CD4-positive, alpha-beta memory T cell (primary cell): ENCODE data around the gene TEX10. TPM values are rescaled to one million over a fixed set of nuclear protein-coding genes. Genes with fewer than 3 reads are reported as not detected.

Experiments used
- CTCF ChIA-PET: fragments of 350-600 bp; sonication (Branson Sonifier 250); formaldehyde crosslinking; loops from one replicate; lab custom pipeline; 2021; ENCODE audit warnings: inconsistent platforms; ENCODE audit not compliant: partially characterized antibody; lab: Charles Lee
- POLR2A ChIA-PET: fragments of 350-600 bp; sonication (Branson Sonifier 250); formaldehyde crosslinking; loops from one replicate; lab custom pipeline; 2021; ENCODE audit not compliant: partially characterized antibody; lab: Charles Lee
- DNase-seq, 5 donors: peaks; one replicate each; pipeline versions ENCODE4 v3.0.0 to v3.0.0-alpha.2; 2020 to 2022; ENCODE audit warnings: mixed read lengths in 1 of 5
- H3K27ac ChIP-seq: one replicate; pipeline ENCODE4 v1.7.0; 2013; ENCODE audit warnings: low read depth, low read length
- H3K27me3 ChIP-seq: 2 replicates; pipeline ENCODE4 v1.7.0; 2013; ENCODE audit warnings: mild to moderate bottlenecking, low read length, moderate library complexity; ENCODE audit not compliant: insufficient read depth
- H3K36me3 ChIP-seq: 2 replicates; pipeline ENCODE4 v1.7.0; 2013; ENCODE audit warnings: mild to moderate bottlenecking, low read length, moderate library complexity; ENCODE audit not compliant: insufficient read depth
- H3K4me1 ChIP-seq: 2 replicates; pipeline ENCODE4 v1.7.0; 2013; ENCODE audit warnings: mild to moderate bottlenecking, low read length, moderate library complexity; ENCODE audit not compliant: insufficient read depth
- H3K4me3 ChIP-seq, 2 donors: one replicate each; pipeline ENCODE4 v1.7.0; 2013; ENCODE audit warnings: low read length in 2 of 2, mild to moderate bottlenecking in 1 of 2
- H3K9me3 ChIP-seq, 2 donors: one replicate each; pipeline ENCODE4 v1.7.0; 2013; ENCODE audit warnings: low read length in 2 of 2, control low read depth in 1 of 2; ENCODE audit not compliant: control insufficient read depth in 1 of 2
- H3K27ac Mint-ChIP-seq, 7 donors: one replicate each; pipeline ENCODE4 v1.8.0; 2020 to 2021; ENCODE audit warnings: mixed read lengths in 7 of 7, mild to moderate bottlenecking in 6 of 7, inconsistent platforms in 3 of 7, moderate library complexity in 3 of 7
- H3K27me3 Mint-ChIP-seq, 2 donors: one replicate each; pipeline ENCODE4 v1.8.0; 2020 to 2021; ENCODE audit warnings: mixed read lengths in 2 of 2
- H3K36me3 Mint-ChIP-seq, 2 donors: one replicate each; pipeline ENCODE4 v1.8.0; 2020 to 2021; ENCODE audit warnings: mixed read lengths in 2 of 2, inconsistent platforms in 1 of 2, mild to moderate bottlenecking in 1 of 2
- H3K4me1 Mint-ChIP-seq, 4 donors: one replicate each; pipeline ENCODE4 v1.8.0; 2020 to 2021; ENCODE audit warnings: mixed read lengths in 4 of 4, mild to moderate bottlenecking in 1 of 4
- H3K4me3 Mint-ChIP-seq, 8 donors: one replicate each; pipeline ENCODE4 v1.8.0; 2020 to 2021; ENCODE audit warnings: mixed read lengths in 8 of 8, mild to moderate bottlenecking in 7 of 8, moderate library complexity in 6 of 8, inconsistent platforms in 3 of 8
- H3K9me3 Mint-ChIP-seq, 8 donors: one replicate each; pipeline ENCODE4 v1.8.0; 2020 to 2021; ENCODE audit warnings: mixed read lengths in 8 of 8, mild to moderate bottlenecking in 5 of 8, inconsistent platforms in 3 of 8, moderate library complexity in 1 of 8
- intact Hi-C: fragments of 100-400 bp; cut with micrococcal nuclease; formaldehyde crosslinking; loops from one replicate; pipeline ENCODE4 v1.15.1; 2023
- polyA plus RNA-seq, 2 donors: library from polyadenylated mRNA; unstranded; fragments of 300-500 nt; fragmentation: Illumina TruSeq; gene quantifications; one replicate each; pipeline ENCODE4 v1.2.3, GENCODE V29; 2021
- total RNA-seq, 2 experiments: library from RNA; stranded (reverse); gene quantifications; one replicate each; pipeline ENCODE4 v1.2.3, GENCODE V29; 2021

Gene TEX10
- total and polyA plus RNA-seq, 4 experiments from 2014 or later = 5.6 to 22.8 (median 19.2) TPM

- Histone ChIP-seq H3K4me3 (no peak overlapping the region), H3K4me1 (no peaks in the 10 kb centered on the region), H3K27ac (no peak overlapping the region), H3K9me3 (no peaks in the 10 kb centered on the region), H3K27me3 (no peaks in the 10 kb centered on the region), H3K36me3 (peaks cover 13% of the 10 kb centered on the region)
- no peaks in the 10 kb centered on the region for H3K9me3 Mint-ChIP-seq
- peak overlapping the region in 1 of 7 donors; percentile 10 for H3K27ac Mint-ChIP-seq
- no peaks in the 10 kb centered on the region for H3K27me3 Mint-ChIP-seq
- CTCF ChIA-PET = no interaction called here
- H3K4me1 Mint-ChIP-seq = peaks cover 0 to 13% (median 7%) of the 10 kb centered on the region in 4 donors
- POLR2A ChIA-PET = no interaction called here
- H3K4me3 Mint-ChIP-seq = no peak overlapping the region
- no peak for DNase-seq
- intact Hi-C loops = no loop called here
- H3K36me3 Mint-ChIP-seq = peaks cover 77 to 80% of the 10 kb centered on the region in 2 donors
Observed at GRCh38 chr9:100307080-100307479, 45.7 kb downstream of the TEX10 start.

GRCh38 chr9:100306283-100306682 is 46.5 kb downstream of the TEX10 start:
- peak overlapping the region in 2 of 7 donors; percentile 0 to 36 for H3K27ac Mint-ChIP-seq
- no peak overlapping the region for H3K4me3 Mint-ChIP-seq
- ChIA-PET CTCF (no interaction called here), POLR2A (no interaction called here)
- no peak overlapping the region for H3K4me3 ChIP-seq
- no peaks in the 10 kb centered on the region for H3K27me3 ChIP-seq
- no peak for DNase-seq
- no peak overlapping the region for H3K27ac ChIP-seq
- H3K4me1 Mint-ChIP-seq = peaks cover 0 to 10% (median 3%) of the 10 kb centered on the region in 4 donors
- peaks cover 21% of the 10 kb centered on the region for H3K36me3 ChIP-seq
- intact Hi-C loops = no loop called here
- H3K9me3 Mint-ChIP-seq = no peaks in the 10 kb centered on the region
- H3K36me3 Mint-ChIP-seq = peaks cover 74 to 82% of the 10 kb centered on the region in 2 donors
- no peaks in the 10 kb centered on the region for H3K4me1 ChIP-seq
- no peaks in the 10 kb centered on the region for H3K9me3 ChIP-seq
- no peaks in the 10 kb centered on the region for H3K27me3 Mint-ChIP-seq

GRCh38 chr9:100303747-100304146 is 49.0 kb downstream of the TEX10 start:
- DNase-seq = no peak
- H3K36me3 ChIP-seq = peaks cover 29% of the 10 kb centered on the region
- Mint-ChIP-seq H3K9me3 (no peaks in the 10 kb centered on the region), H3K4me1 (peaks cover 0 to 4% (median 1%) of the 10 kb centered on the region in 4 donors), H3K4me3 (no peak overlapping the region), H3K36me3 (peaks cover 69 to 85% of the 10 kb centered on the region in 2 donors), H3K27ac (peak overlapping the region in 5 of 7 donors; percentile 15 to 76 (median 47)), H3K27me3 (no peaks in the 10 kb centered on the region)
- no peaks in the 10 kb centered on the region for H3K27me3 ChIP-seq
- intact Hi-C loops = no loop called here
- H3K27ac ChIP-seq = no peak overlapping the region
- ChIA-PET POLR2A (no interaction called here), CTCF (no interaction called here)
- H3K4me3 ChIP-seq = no peak overlapping the region
- no peaks in the 10 kb centered on the region for H3K4me1 ChIP-seq
- no peaks in the 10 kb centered on the region for H3K9me3 ChIP-seq

- Histone ChIP-seq H3K27ac (no peak overlapping the region), H3K36me3 (peaks cover 55% of the 10 kb centered on the region), H3K4me3 (no peak overlapping the region), H3K27me3 (no peaks in the 10 kb centered on the region), H3K9me3 (no peaks in the 10 kb centered on the region), H3K4me1 (no peaks in the 10 kb centered on the region)
- Mint-ChIP-seq H3K9me3 (no peaks in the 10 kb centered on the region), H3K36me3 (peaks cover 59 to 92% of the 10 kb centered on the region in 2 donors), H3K27me3 (no peaks in the 10 kb centered on the region), H3K4me1 (peaks cover under 1 to 6% (median 4%) of the 10 kb centered on the region in 4 donors), H3K27ac (peak overlapping the region in 3 of 7 donors; percentile 34 to 79 (median 75)), H3K4me3 (no peak overlapping the region)
- POLR2A ChIA-PET = no interaction called here
- CTCF ChIA-PET = no interaction called here
- intact Hi-C loops = no loop called here
- no peak for DNase-seq
Observed at GRCh38 chr9:100298378-100298777, 54.4 kb downstream of the TEX10 start.

- H3K27me3 ChIP-seq = no peaks in the 10 kb centered on the region
- peaks cover 0 to 6% (median 4%) of the 10 kb centered on the region in 4 donors for H3K4me1 Mint-ChIP-seq
- no peaks in the 10 kb centered on the region for H3K9me3 ChIP-seq
- ChIA-PET CTCF (interaction anchor here (0.7 kb wide), 1 partner anchor 29 kb away, joined by 3 read pairs; no protein-coding TSS in a partner anchor), POLR2A (no interaction called here)
- H3K4me3 Mint-ChIP-seq = no peak overlapping the region
- intact Hi-C loops = no loop called here
- peak overlapping the region in 1 of 7 donors; percentile 4 for H3K27ac Mint-ChIP-seq
- peaks cover 64 to 93% of the 10 kb centered on the region in 2 donors for H3K36me3 Mint-ChIP-seq
- H3K27ac ChIP-seq = no peak overlapping the region
- H3K4me1 ChIP-seq = no peaks in the 10 kb centered on the region
- peaks cover 49% of the 10 kb centered on the region for H3K36me3 ChIP-seq
- H3K27me3 Mint-ChIP-seq = no peaks in the 10 kb centered on the region
- no peak for DNase-seq
- H3K4me3 ChIP-seq = no peak overlapping the region
- no peaks in the 10 kb centered on the region for H3K9me3 Mint-ChIP-seq
Observed at GRCh38 chr9:100296407-100296806, 56.3 kb downstream of the TEX10 start.

- CTCF ChIA-PET = no interaction called here
- intact Hi-C loops = no loop called here
- Mint-ChIP-seq H3K36me3 (peaks cover 61 to 90% of the 10 kb centered on the region in 2 donors), H3K4me3 (no peak overlapping the region), H3K27ac (peak overlapping the region in 2 of 7 donors; percentile 86 to 88), H3K9me3 (no peaks in the 10 kb centered on the region), H3K4me1 (peaks cover 2 to 5% (median 4%) of the 10 kb centered on the region in 4 donors), H3K27me3 (no peaks in the 10 kb centered on the region)
- POLR2A ChIA-PET = no interaction called here
- Histone ChIP-seq H3K4me3 (no peak overlapping the region), H3K9me3 (no peaks in the 10 kb centered on the region), H3K27me3 (no peaks in the 10 kb centered on the region), H3K27ac (no peak overlapping the region), H3K36me3 (peaks cover 37% of the 10 kb centered on the region), H3K4me1 (no peaks in the 10 kb centered on the region)
- DNase-seq = no peak
Observed at GRCh38 chr9:100295240-100295639, 57.5 kb downstream of the TEX10 start.

- H3K27ac Mint-ChIP-seq = peak overlapping the region in 1 of 7 donors; percentile 43
- H3K36me3 Mint-ChIP-seq = peaks cover 63 to 90% of the 10 kb centered on the region in 2 donors
- intact Hi-C loops = no loop called here
Observed at GRCh38 chr9:100294806-100295205, 57.9 kb downstream of the TEX10 start.

More at GRCh38 chr9:100294806-100295205, 57.9 kb downstream of the TEX10 start:
- H3K27me3 ChIP-seq = no peaks in the 10 kb centered on the region
- no peaks in the 10 kb centered on the region for H3K9me3 ChIP-seq
- POLR2A ChIA-PET = no interaction called here
- H3K4me3 Mint-ChIP-seq = no peak overlapping the region
- CTCF ChIA-PET = no interaction called here
- no peaks in the 10 kb centered on the region for H3K4me1 ChIP-seq
- peaks cover 2 to 5% (median 4%) of the 10 kb centered on the region in 4 donors for H3K4me1 Mint-ChIP-seq
- peaks cover 36% of the 10 kb centered on the region for H3K36me3 ChIP-seq
- no peak for DNase-seq
- H3K9me3 Mint-ChIP-seq = peaks cover 0 to 2% (median 0%) of the 10 kb centered on the region in 8 donors
- H3K27me3 Mint-ChIP-seq = no peaks in the 10 kb centered on the region
- no peak overlapping the region for H3K4me3 ChIP-seq
- no peak overlapping the region for H3K27ac ChIP-seq
